Measurements from ENCODE around the gene SSMEM1.
"Not testable (repeated sequence)": the region's sequence is repeated elsewhere in the genome, so short reads cannot be mapped to it uniquely, and the experiment has no call there.

SSMEM1 gene

DNA sequence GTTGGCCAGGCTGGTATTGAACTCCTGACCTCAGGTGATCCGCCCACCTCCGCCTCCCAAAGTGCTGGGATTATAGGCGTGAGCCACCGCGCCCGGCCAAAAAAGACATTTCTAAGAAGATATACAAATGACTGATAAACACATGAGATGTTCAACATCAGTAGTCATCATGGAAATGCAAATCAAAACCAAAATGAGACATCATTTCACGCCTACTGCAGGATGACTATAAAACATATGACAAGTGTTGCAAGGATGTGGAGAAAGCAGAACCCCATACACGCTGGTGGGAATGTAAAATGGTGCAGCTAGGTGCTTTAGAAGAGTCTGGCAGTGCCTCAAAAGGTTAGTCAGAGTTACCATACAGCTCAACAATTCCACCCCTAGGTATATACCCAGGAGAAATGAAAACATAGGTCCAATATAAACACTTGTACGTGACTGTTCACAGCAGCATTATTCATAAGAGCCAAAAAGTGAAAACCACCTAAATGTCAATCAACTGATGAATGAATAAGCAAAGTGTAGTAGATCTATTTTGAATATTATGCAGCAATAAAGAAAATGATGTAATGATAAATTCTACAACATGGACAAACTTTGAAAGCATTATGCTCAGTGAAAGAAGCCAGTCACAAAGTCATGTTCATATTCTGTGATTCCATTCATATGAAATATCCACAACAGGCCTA is 26.9 kb upstream of the SSMEM1 start:
- no peak for DNase-seq (ENCODE audit: low spot score)
- TF ChIP-seq, protein P1, sequence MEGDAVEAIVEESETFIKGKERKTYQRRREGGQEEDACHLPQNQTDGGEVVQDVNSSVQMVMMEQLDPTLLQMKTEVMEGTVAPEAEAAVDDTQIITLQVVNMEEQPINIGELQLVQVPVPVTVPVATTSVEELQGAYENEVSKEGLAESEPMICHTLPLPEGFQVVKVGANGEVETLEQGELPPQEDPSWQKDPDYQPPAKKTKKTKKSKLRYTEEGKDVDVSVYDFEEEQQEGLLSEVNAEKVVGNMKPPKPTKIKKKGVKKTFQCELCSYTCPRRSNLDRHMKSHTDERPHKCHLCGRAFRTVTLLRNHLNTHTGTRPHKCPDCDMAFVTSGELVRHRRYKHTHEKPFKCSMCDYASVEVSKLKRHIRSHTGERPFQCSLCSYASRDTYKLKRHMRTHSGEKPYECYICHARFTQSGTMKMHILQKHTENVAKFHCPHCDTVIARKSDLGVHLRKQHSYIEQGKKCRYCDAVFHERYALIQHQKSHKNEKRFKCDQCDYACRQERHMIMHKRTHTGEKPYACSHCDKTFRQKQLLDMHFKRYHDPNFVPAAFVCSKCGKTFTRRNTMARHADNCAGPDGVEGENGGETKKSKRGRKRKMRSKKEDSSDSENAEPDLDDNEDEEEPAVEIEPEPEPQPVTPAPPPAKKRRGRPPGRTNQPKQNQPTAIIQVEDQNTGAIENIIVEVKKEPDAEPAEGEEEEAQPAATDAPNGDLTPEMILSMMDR (IDR thresholded peaks at IDR 0.05; ENCODE audit: extremely low read depth, missing control alignments), result no peak

DNA sequence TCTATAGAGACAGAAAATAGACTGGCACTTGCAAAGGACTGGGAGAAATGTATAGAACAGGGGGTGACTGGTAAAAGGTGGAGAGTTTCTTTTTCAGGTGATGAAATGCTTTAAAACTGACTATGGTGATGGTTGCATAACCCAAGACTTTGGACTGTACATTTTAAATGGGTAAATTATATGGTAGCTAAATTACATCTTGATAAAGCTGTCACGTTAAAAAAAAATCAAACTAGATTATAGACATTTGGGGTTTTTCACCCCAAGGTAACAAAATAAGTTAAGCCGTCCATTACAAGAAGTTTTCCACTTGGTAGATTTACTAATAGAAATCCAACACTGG is 26.4 kb upstream of the SSMEM1 start:
- DNase-seq (ENCODE audit: low spot score), result no peak
- TF ChIP-seq, protein P1 (IDR thresholded peaks at IDR 0.05; ENCODE audit: extremely low read depth, missing control alignments), result no peak

GRCh38 chr7:130182990-130183389 is 24.7 kb upstream of the SSMEM1 start:
- peak; percentile 33 for DNase-seq (ENCODE audit: low spot score)
- TF ChIP-seq, protein P1 (IDR thresholded peaks at IDR 0.05; ENCODE audit: extremely low read depth, missing control alignments), result no peak

- not testable (repeated sequence) for DNase-seq (ENCODE audit: low spot score)
Measured at GRCh38 chr7:130184349-130184748, 23.3 kb upstream of the SSMEM1 start.

DNA sequence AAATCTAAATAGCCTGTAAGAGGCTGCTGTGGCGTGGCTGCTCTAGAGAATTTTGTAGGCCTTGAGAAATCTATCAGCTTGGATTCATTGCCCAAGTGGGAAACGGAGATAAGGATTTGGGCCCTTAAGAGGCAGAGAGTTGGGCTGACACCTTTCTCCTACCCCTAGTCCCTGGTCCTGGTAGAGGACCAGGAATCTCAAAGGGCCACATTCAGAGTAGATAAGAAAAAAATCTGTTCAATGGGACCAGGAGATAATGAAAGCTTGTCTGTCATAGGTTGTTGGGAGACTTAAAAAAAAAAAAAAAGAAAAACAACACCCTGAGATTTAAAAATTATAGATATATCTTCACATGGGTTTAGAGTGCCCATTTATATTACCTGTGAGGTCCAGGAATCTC is 20.3 kb upstream of the SSMEM1 start:
- TF ChIP-seq, protein P1 (IDR thresholded peaks at IDR 0.05; ENCODE audit: extremely low read depth, missing control alignments), result no peak
- DNase-seq (ENCODE audit: low spot score), result no peak

DNA sequence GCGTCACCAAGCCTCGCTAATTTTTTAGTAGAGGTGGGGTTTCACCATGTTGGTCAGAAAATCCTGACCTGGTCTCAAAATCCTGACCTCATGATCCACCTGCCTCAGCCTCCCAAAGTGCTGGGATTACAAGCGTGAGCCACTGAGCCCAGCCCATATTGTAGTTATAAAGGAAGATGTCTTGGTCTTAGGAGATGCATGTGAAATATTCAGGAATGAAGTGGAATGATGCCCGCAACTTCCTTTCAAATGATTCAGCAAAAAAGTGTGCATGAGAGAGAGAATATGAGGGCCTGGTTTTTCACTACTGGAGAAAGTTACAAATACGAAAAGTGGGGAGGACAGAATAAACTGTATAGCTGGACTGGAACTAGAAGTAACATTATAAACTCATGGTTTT is 18.3 kb upstream of the SSMEM1 start:
- DNase-seq (ENCODE audit: low spot score), result no peak
- TF ChIP-seq, protein P1 (IDR thresholded peaks at IDR 0.05; ENCODE audit: extremely low read depth, missing control alignments), result no peak

DNA sequence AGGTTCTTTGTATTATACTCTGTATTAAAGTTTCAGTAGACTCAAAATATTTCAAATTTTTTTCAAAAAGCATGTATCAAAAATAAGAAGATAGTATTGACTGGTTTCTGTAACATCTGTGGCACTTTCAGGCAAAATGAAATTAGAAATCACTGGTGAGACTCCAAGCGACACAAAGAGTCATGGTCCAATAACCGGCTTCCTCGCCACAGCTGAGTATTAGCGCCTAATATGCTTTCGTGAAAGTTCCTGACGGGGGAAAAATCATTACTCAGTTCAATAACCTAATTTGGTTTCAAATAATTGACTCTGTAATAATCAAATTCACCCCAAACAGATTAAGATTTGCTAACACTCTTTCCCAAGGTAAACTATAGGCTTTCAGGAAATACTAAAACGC is 15.9 kb upstream of the SSMEM1 start:
- no peak for DNase-seq (ENCODE audit: low spot score)

DNA sequence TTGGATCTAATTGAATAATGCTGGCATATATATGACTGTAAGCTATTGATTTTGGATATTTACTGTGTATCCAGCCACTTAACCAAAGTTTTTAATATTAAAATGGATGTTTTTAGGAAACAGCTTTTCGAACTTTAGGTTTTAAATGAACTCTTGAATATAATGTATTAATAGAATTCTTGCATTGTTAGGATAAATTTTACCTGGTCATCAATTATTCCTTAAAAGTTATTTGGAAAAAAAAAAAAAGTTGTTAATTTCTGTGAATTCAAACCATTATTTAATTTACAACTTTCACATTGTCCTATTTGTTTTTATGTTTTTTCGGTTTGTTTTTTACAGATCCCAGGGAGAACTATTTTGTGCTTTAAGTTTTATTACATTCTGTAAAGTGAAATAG is 12.3 kb upstream of the SSMEM1 start:
- no peak for DNase-seq (ENCODE audit: low spot score)
- TF ChIP-seq, protein P1 (IDR thresholded peaks at IDR 0.05; ENCODE audit: extremely low read depth, missing control alignments), result no peak

More for the DNA sequence above, 15.9 kb upstream of the SSMEM1 start:
- TF ChIP-seq, protein P1 (IDR thresholded peaks at IDR 0.05; ENCODE audit: extremely low read depth, missing control alignments), result no peak

Measured in GM20000 (cell line).